ENCODE results near the gene YIPF6. TPM values are rescaled to one million over a fixed set of nuclear protein-coding genes. Genes with fewer than 3 reads are reported as not detected.
"Not testable (repeated sequence)": the region's sequence is repeated elsewhere in the genome, so short reads cannot be mapped to it uniquely, and the experiment has no call there.

Gene YIPF6
- total and polyA plus RNA-seq, 4 donors: 10.3 to 46.3 (median 31.2) TPM

GRCh38 chrX:68511255-68511654, 12.4 kb downstream of the YIPF6 start:
- H3K9ac ChIP-seq (ENCODE audit: insufficient read depth in 1 of 2, low read length in 2 of 2): no peak overlapping the region
- H3K27ac ChIP-seq (ENCODE audit: low read depth in 1 of 2, low read length in 1 of 2): no peak overlapping the region
- TF ChIP-seq, protein P1, sequence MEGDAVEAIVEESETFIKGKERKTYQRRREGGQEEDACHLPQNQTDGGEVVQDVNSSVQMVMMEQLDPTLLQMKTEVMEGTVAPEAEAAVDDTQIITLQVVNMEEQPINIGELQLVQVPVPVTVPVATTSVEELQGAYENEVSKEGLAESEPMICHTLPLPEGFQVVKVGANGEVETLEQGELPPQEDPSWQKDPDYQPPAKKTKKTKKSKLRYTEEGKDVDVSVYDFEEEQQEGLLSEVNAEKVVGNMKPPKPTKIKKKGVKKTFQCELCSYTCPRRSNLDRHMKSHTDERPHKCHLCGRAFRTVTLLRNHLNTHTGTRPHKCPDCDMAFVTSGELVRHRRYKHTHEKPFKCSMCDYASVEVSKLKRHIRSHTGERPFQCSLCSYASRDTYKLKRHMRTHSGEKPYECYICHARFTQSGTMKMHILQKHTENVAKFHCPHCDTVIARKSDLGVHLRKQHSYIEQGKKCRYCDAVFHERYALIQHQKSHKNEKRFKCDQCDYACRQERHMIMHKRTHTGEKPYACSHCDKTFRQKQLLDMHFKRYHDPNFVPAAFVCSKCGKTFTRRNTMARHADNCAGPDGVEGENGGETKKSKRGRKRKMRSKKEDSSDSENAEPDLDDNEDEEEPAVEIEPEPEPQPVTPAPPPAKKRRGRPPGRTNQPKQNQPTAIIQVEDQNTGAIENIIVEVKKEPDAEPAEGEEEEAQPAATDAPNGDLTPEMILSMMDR (IDR thresholded peaks at IDR 0.05; ENCODE audit: control extremely low read depth, extremely low read depth): peak; percentile 78
- ATAC-seq (ENCODE audit: insufficient read depth, low FRiP score): peak; percentile 62
- H3K4me3 ChIP-seq: no peak overlapping the region
- H3K27me3 ChIP-seq (ENCODE audit: control insufficient read depth in 3 of 3, insufficient read depth in 3 of 3, low read length in 2 of 3): no peaks in the 10 kb centered on the region
- peaks cover 0 to 8% (median 3%) of the 10 kb centered on the region in 4 donors for H3K36me3 ChIP-seq (ENCODE audit: control insufficient read depth in 4 of 4, insufficient read depth in 4 of 4, low read length in 4 of 4)
- peak; percentile 34 to 56 (median 46) for DNase-seq
- 20 to 37% methylated on average over 3 of the region's 3 CpGs for WGBS, 2 donors
- H3K4me1 ChIP-seq (ENCODE audit: control insufficient read depth in 5 of 5, insufficient read depth in 5 of 5, low read length in 5 of 5): peaks cover 0 to 2% (median 0%) of the 10 kb centered on the region in 5 donors
- no peaks in the 10 kb centered on the region for H3K9me3 ChIP-seq (ENCODE audit: control insufficient read depth in 4 of 4, insufficient read depth in 3 of 4, low read length in 3 of 4)

- not testable (repeated sequence) for H3K4me3 ChIP-seq; DNase-seq; H3K36me3 ChIP-seq (ENCODE audit: control insufficient read depth in 4 of 4, insufficient read depth in 4 of 4, low read length in 4 of 4); H3K9me3 ChIP-seq (ENCODE audit: control insufficient read depth in 4 of 4, insufficient read depth in 3 of 4, low read length in 3 of 4); H3K27me3 ChIP-seq (ENCODE audit: control insufficient read depth in 3 of 3, insufficient read depth in 3 of 3, low read length in 2 of 3); ATAC-seq (ENCODE audit: insufficient read depth, low FRiP score); H3K4me1 ChIP-seq (ENCODE audit: control insufficient read depth in 5 of 5, insufficient read depth in 5 of 5, low read length in 5 of 5); H3K27ac ChIP-seq (ENCODE audit: low read depth in 1 of 2, low read length in 1 of 2); H3K9ac ChIP-seq (ENCODE audit: insufficient read depth in 1 of 2, low read length in 2 of 2)
- 81 to 100% methylated on average over 2 of the region's 2 CpGs for WGBS, 2 donors
These were observed 25.8 kb downstream of the YIPF6 start for GRCh38 chrX:68524680-68525079.

- Histone ChIP-seq H3K4me1 (ENCODE audit: control insufficient read depth in 5 of 5, insufficient read depth in 5 of 5, low read length in 5 of 5) (peaks cover 0 to 20% (median 0%) of the 10 kb centered on the region in 5 donors), H3K27ac (ENCODE audit: low read depth in 1 of 2, low read length in 1 of 2) (no peak overlapping the region), H3K36me3 (ENCODE audit: control insufficient read depth in 4 of 4, insufficient read depth in 4 of 4, low read length in 4 of 4) (peaks cover 0 to 3% (median 0%) of the 10 kb centered on the region in 4 donors), H3K9me3 (ENCODE audit: control insufficient read depth in 4 of 4, insufficient read depth in 3 of 4, low read length in 3 of 4) (no peaks in the 10 kb centered on the region), H3K9ac (ENCODE audit: insufficient read depth in 1 of 2, low read length in 2 of 2) (no peak overlapping the region), H3K4me3 (no peak overlapping the region), H3K27me3 (ENCODE audit: control insufficient read depth in 3 of 3, insufficient read depth in 3 of 3, low read length in 2 of 3) (no peaks in the 10 kb centered on the region)
- TF ChIP-seq, protein P1 (IDR thresholded peaks at IDR 0.05; ENCODE audit: control extremely low read depth, extremely low read depth): no peak
- ATAC-seq (ENCODE audit: insufficient read depth, low FRiP score) (no peak), DNase-seq (peak in 2 of 3 donors; percentile 52 to 56)
- WGBS, 2 donors: 57 to 94% methylated on average over 1 of the region's 1 CpG
These were observed 34.1 kb downstream of the YIPF6 start for GRCh38 chrX:68532831-68533533.

- no peak overlapping the region for H3K9ac ChIP-seq (ENCODE audit: insufficient read depth in 1 of 2, low read length in 2 of 2)
- H3K27me3 ChIP-seq (ENCODE audit: control insufficient read depth in 3 of 3, insufficient read depth in 3 of 3, low read length in 2 of 3): no peaks in the 10 kb centered on the region
- TF ChIP-seq, protein P1 (IDR thresholded peaks at IDR 0.05; ENCODE audit: control extremely low read depth, extremely low read depth): no peak
- H3K36me3 ChIP-seq (ENCODE audit: control insufficient read depth in 4 of 4, insufficient read depth in 4 of 4, low read length in 4 of 4): peaks cover 0 to 3% (median 0%) of the 10 kb centered on the region in 4 donors
- H3K27ac ChIP-seq (ENCODE audit: low read depth in 1 of 2, low read length in 1 of 2): no peak overlapping the region
- 70 to 71% methylated on average over 2 of the region's 2 CpGs for WGBS, 2 donors
- peaks cover 0 to 20% (median 0%) of the 10 kb centered on the region in 5 donors for H3K4me1 ChIP-seq (ENCODE audit: control insufficient read depth in 5 of 5, insufficient read depth in 5 of 5, low read length in 5 of 5)
- no peaks in the 10 kb centered on the region for H3K9me3 ChIP-seq (ENCODE audit: control insufficient read depth in 4 of 4, insufficient read depth in 3 of 4, low read length in 3 of 4)
- DNase-seq (peak in 2 of 3 donors; percentile 69 to 75), ATAC-seq (ENCODE audit: insufficient read depth, low FRiP score) (no peak)
- no peak overlapping the region for H3K4me3 ChIP-seq
These were observed 34.8 kb downstream of the YIPF6 start for GRCh38 chrX:68533656-68534055.
